Measurements from ENCODE around the gene FAM162B.
"Not testable (repeated sequence)": the region's sequence is repeated elsewhere in the genome, so short reads cannot be mapped to it uniquely, and the experiment has no call there.

Gene FAM162B

DNA sequence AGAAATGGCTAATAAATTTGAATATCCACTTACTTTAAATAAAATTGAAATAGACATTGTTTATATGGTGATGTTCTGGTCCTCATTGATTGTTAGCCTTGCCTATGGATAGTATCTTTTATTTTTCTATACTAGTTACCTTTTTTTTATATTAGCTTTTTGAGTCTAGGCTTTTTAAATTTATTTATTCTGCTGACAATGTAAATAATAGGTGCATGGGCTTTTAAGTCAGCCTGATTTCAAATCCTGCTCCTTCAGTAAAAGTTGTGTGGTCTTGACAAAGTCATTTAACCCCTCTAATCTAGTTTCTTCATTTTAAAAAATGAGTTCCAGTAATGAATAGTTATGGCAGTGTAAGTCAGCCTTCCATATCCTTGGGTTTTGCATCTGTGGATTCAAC lies 38.6 kb downstream of the FAM162B start:
- no peak for DNase-seq

DNA sequence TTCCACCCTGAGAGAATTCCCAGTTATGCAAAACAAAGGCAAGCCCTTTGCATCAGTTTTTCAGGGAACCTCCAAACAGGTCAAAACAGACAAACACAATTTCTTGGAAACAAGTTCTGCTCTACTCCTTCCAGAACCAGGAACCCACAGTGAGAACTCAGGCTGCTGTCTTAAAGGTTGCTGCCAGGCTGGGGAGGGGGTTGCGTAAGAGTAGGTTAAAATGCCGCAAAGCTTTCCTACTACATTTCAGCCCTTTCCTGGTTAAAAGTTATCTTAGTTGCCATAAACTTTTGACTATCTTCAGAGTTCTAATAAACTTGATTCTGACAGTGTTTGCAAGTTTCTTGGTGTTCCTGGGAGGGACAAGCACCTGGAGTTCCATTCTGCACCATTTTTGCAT lies 50.8 kb downstream of the FAM162B start:
- DNase-seq, result no peak

DNA sequence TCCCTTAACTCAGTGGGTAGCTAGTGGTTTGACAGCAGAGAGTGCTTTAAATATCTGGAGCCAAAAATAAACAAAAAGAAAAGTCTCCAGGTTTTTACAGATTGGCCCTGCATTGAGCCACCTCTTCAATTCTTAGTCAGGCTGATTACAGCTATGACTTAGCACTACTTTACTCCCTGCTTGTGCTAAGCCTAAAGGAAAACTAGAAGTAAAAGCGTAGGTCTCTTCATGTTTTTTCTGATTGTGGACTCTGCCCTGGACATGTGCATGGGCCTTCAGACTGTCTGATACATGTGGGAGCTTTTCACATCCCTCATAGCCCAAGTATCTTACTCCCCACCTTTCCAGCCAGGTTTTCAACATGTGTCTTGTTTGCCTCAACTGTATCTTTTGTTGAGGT lies 51.2 kb downstream of the FAM162B start:
- no peak for DNase-seq

DNA sequence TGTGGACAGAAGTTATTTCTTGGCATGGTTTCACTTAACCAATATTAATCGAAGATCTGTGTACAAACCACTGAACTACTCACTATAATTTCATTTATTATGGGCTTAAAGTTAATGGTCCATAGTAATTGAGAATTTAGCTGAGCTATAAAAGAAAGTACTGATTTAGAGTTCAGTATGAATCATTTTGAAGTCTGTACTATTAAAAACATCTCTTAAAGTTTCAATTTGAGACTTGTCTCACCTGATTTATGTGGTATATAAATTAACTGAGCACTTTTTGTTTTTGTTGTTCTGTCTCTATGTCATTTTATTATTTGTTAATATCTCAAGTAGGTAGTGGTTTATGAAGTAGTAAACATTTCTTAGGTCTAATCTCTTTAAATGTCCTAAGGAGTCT lies 59.6 kb downstream of the FAM162B start:
- DNase-seq, result no peak

DNA sequence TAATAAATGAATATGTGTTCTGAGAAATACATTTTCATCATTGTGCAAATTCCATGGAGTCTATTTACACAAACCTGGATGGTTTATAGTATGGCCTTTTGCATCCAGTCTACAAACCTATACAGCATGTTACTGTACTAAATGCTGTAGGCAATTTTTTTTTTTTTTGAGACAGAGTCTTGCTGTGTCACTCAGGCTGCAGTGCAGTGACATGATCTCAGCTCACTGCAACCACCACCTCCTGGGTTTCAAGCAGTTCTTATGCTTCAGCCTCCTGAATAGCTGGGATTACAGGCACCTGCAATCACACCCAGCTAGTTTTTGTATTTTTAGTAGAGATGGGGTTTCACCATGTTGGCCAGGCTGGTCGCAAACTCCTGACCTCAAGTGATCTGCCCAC lies 61.6 kb downstream of the FAM162B start:
- not testable (repeated sequence) for DNase-seq

Data from T-helper 2 cell (primary cell).